ENCODE data around the gene EHD2.

The EHD2 gene

GRCh38 chr19:47694466-47695273, 18.6 kb upstream of the EHD2 start:
- H3K27me3 ChIP-seq (ENCODE audit: insufficient read depth, low read length, poor library complexity): no peaks in the 10 kb centered on the region
- DNase-seq (no peak), ATAC-seq (ENCODE audit: insufficient read depth, low read depth) (no peak)
- H3K4me1 ChIP-seq (ENCODE audit: insufficient read depth, low read length): no peaks in the 10 kb centered on the region
- no peaks in the 10 kb centered on the region for H3K79me2 ChIP-seq (ENCODE audit: insufficient read depth, low read length)
- TF ChIP-seq EZH2 (IDR thresholded peaks at IDR 0.05; ENCODE audit: borderline replicate concordance, low read depth, low read length, severe bottlenecking): no peak
- no peak for TF ChIP-seq CTCF (IDR thresholded peaks at IDR 0.05; ENCODE audit: borderline replicate concordance, extremely low read depth, low read length, poor library complexity, severe bottlenecking)
- H3K9ac ChIP-seq (ENCODE audit: low read depth, low read length): no peak overlapping the region
- peaks cover 33% of the 10 kb centered on the region for H4K20me1 ChIP-seq (ENCODE audit: insufficient read depth, low read length)
- H2AFZ ChIP-seq (ENCODE audit: low read depth, low read length): no peak overlapping the region
- H3K4me2 ChIP-seq (ENCODE audit: insufficient read depth, low read length): no peak overlapping the region
- H3K36me3 ChIP-seq (ENCODE audit: insufficient read depth, low read length): peaks cover 38% of the 10 kb centered on the region
- no peak overlapping the region for H3K27ac ChIP-seq (ENCODE audit: low read length)
- no peaks in the 10 kb centered on the region for H3K9me3 ChIP-seq (ENCODE audit: insufficient read depth, low read length, severe bottlenecking)
- no peak overlapping the region for H3K4me3 ChIP-seq (ENCODE audit: low read depth in 1 of 2, low read length in 2 of 2)

GRCh38 chr19:47695533-47696262, 17.5 kb upstream of the EHD2 start:
- Histone ChIP-seq H3K4me1 (ENCODE audit: insufficient read depth, low read length) (no peaks in the 10 kb centered on the region), H3K4me3 (ENCODE audit: low read depth in 1 of 2, low read length in 2 of 2) (no peak overlapping the region), H3K79me2 (ENCODE audit: insufficient read depth, low read length) (no peaks in the 10 kb centered on the region), H3K9me3 (ENCODE audit: insufficient read depth, low read length, severe bottlenecking) (no peaks in the 10 kb centered on the region), H3K27ac (ENCODE audit: low read length) (no peak overlapping the region), H3K4me2 (ENCODE audit: insufficient read depth, low read length) (no peak overlapping the region), H3K27me3 (ENCODE audit: insufficient read depth, low read length, poor library complexity) (no peaks in the 10 kb centered on the region), H4K20me1 (ENCODE audit: insufficient read depth, low read length) (peaks cover 36% of the 10 kb centered on the region), H2AFZ (ENCODE audit: low read depth, low read length) (no peak overlapping the region), H3K9ac (ENCODE audit: low read depth, low read length) (no peak overlapping the region), H3K36me3 (ENCODE audit: insufficient read depth, low read length) (peaks cover 42% of the 10 kb centered on the region)
- TF ChIP-seq CTCF (IDR thresholded peaks at IDR 0.05; ENCODE audit: borderline replicate concordance, extremely low read depth, low read length, poor library complexity, severe bottlenecking) (no peak), EZH2 (IDR thresholded peaks at IDR 0.05; ENCODE audit: borderline replicate concordance, low read depth, low read length, severe bottlenecking) (no peak)
- no peak for ATAC-seq (ENCODE audit: insufficient read depth, low read depth)
- no peak for DNase-seq

- TF ChIP-seq EZH2 (IDR thresholded peaks at IDR 0.05; ENCODE audit: borderline replicate concordance, low read depth, low read length, severe bottlenecking) (no peak), CTCF (IDR thresholded peaks at IDR 0.05; ENCODE audit: borderline replicate concordance, extremely low read depth, low read length, poor library complexity, severe bottlenecking) (no peak)
- Histone ChIP-seq H2AFZ (ENCODE audit: low read depth, low read length) (no peak overlapping the region), H3K36me3 (ENCODE audit: insufficient read depth, low read length) (peaks cover 47% of the 10 kb centered on the region), H3K79me2 (ENCODE audit: insufficient read depth, low read length) (no peaks in the 10 kb centered on the region), H3K4me3 (ENCODE audit: low read depth in 1 of 2, low read length in 2 of 2) (no peak overlapping the region), H3K9ac (ENCODE audit: low read depth, low read length) (no peak overlapping the region), H3K27me3 (ENCODE audit: insufficient read depth, low read length, poor library complexity) (no peaks in the 10 kb centered on the region), H4K20me1 (ENCODE audit: insufficient read depth, low read length) (peaks cover 36% of the 10 kb centered on the region), H3K27ac (ENCODE audit: low read length) (no peak overlapping the region), H3K9me3 (ENCODE audit: insufficient read depth, low read length, severe bottlenecking) (no peaks in the 10 kb centered on the region), H3K4me1 (ENCODE audit: insufficient read depth, low read length) (no peaks in the 10 kb centered on the region), H3K4me2 (ENCODE audit: insufficient read depth, low read length) (no peak overlapping the region)
- no peak for ATAC-seq (ENCODE audit: insufficient read depth, low read depth)
- no peak for DNase-seq
Measured at GRCh38 chr19:47696635-47697034, 16.6 kb upstream of the EHD2 start.

All from DND-41 (cell line).